Right lobe of liver (tissue), 6 donors: ENCODE measurements around the gene STOX1. TPM values are rescaled to one million over a fixed set of nuclear protein-coding genes. Genes with fewer than 3 reads are reported as not detected.

Experiments
- ATAC-seq, 4 donors: fragments of 200-7000 bp; cut with Tn5 transposase; one replicate each; pipeline ENCODE4 v1.9.1; 2020; ENCODE audit warnings: mild to moderate bottlenecking in 4 of 4, moderate library complexity in 4 of 4
- DNase-seq, 3 donors: peaks; one replicate each; pipeline ENCODE4 v3.0.0-alpha.2; 2020
- H3K27ac ChIP-seq, 3 donors: fragments of 200-600 bp; one replicate each; pipeline ENCODE4 v1.8.0; 2022
- H3K27me3 ChIP-seq, 2 donors: fragments of 200-600 bp; one replicate each; pipeline ENCODE4 v1.8.0; 2022
- H3K36me3 ChIP-seq, 4 donors: fragments of 200-600 bp; sonication (generic) in 1 of 4; one replicate each; pipeline versions ENCODE4 v1.5.1 to v1.8.0; 2017 to 2022; ENCODE audit warnings: control low read depth in 1 of 4
- H3K4me1 ChIP-seq, 4 donors: fragments of 200-600 bp; sonication (generic) in 1 of 4; one replicate each; pipeline versions ENCODE4 v1.5.1 to v1.8.0; 2017 to 2022; ENCODE audit warnings: control low read depth in 1 of 4
- H3K4me3 ChIP-seq, 3 donors: fragments of 200-600 bp; one replicate each; pipeline ENCODE4 v1.8.0; 2022
- H3K9me3 ChIP-seq, 4 donors: fragments of 200-600 bp; sonication (generic) in 1 of 4; one replicate each; pipeline versions ENCODE4 v1.5.1 to v1.8.0; 2017 to 2022; ENCODE audit warnings: control low read depth in 1 of 4
- CTCF ChIP-seq, 4 donors: fragments of 200-600 bp in 3 of 4; fragments of 450-650 bp in 1 of 4; IDR thresholded peaks; one replicate each; pipeline versions ENCODE4 v1.5.1 to v1.8.0; 2016 to 2022; ENCODE audit warnings: antibody characterized with exemption in 4 of 4, mild to moderate bottlenecking in 2 of 4
- POLR2A ChIP-seq: fragments of 450-650 bp; IDR thresholded peaks from one replicate; pipeline ENCODE4 v1.6.1; 2017; ENCODE audit warnings: antibody characterized with exemption, mild to moderate bottlenecking
- WGBS: methylation state at CpG from one replicate; pipeline ENCODE4 v1.1.6; 2018; ENCODE audit warnings: low coverage, low lambda C conversion rate; ENCODE audit not compliant: insufficient coverage; ENCODE audit errors: missing lambda C conversion rate; 5-methylcytosine and 5-hydroxymethylcytosine counted together
- intact Hi-C, 2 donors: fragments of 100-400 bp; cut with DNase I; formaldehyde crosslinking; loops; one replicate each; pipeline versions ENCODE4 v1.11.2 to v1.14.1; 2022
- long read RNA-seq: library from polyadenylated mRNA; unstranded; transcript quantifications from one replicate; pipeline ENCODE4 v2.0.0, GENCODE V29; 2019
- total RNA-seq, 6 experiments: library from RNA; depleted of rRNA in 2 of 6; stranded (reverse); fragments of >200 nt in 2 of 6; fragmentation: NEBNext Ultra II Directional in 3 of 6; extraction: Animal tissue kit (Norgen Biotek cat#: 25700) in 3 of 6; gene quantifications; one replicate each; pipeline versions ENCODE4 v1.1.0 to v1.2.4, GENCODE V29; 2016 to 2023
- donor health status: DM: no; HTN: yes; CAD: no.
- donor health status: DM: no; HTN: no; CAD: no.
- donor health status: DM: no; HTN: no; CAD: no.
- donor health status: DM: no; HTN: yes; CAD: no.
- donor health status: DM: no; HTN: yes; CAD: no.

Gene STOX1
- total RNA-seq = under 1 TPM in 5 of 6 experiments, not detected in 1; 0.12 to 0.81 (median 0.20) TPM
- long read RNA-seq = 0 reads

GRCh38 chr10:68826764-68827591 lies at the start of gene STOX1:
Gene STOX1 (plus strand): TSS chr10:68827531. CDS start chr10:68827624, 93 bp downstream.
- H3K27ac ChIP-seq = no peak within 1 kb of the TSS
- TF ChIP-seq POLR2A = no peak
- no peaks in the 10 kb centered on the region for H3K36me3 ChIP-seq
- intact Hi-C loops = no loop called here
- no peaks in the 10 kb centered on the region for H3K27me3 ChIP-seq
- H3K9me3 ChIP-seq = no peaks in the 10 kb centered on the region
- peak within 1 kb of the TSS; percentile 49 to 63 (median 54) for H3K4me3 ChIP-seq
- 14% methylated on average over 9 of the region's 63 CpGs for WGBS
- H3K4me1 ChIP-seq = peaks cover 0 to 3% (median 0%) of the 10 kb centered on the region in 4 donors
- DNase-seq (peak; percentile 58 to 64 (median 61)), ATAC-seq (peak; percentile 90 to 94 (median 93))

DNA sequence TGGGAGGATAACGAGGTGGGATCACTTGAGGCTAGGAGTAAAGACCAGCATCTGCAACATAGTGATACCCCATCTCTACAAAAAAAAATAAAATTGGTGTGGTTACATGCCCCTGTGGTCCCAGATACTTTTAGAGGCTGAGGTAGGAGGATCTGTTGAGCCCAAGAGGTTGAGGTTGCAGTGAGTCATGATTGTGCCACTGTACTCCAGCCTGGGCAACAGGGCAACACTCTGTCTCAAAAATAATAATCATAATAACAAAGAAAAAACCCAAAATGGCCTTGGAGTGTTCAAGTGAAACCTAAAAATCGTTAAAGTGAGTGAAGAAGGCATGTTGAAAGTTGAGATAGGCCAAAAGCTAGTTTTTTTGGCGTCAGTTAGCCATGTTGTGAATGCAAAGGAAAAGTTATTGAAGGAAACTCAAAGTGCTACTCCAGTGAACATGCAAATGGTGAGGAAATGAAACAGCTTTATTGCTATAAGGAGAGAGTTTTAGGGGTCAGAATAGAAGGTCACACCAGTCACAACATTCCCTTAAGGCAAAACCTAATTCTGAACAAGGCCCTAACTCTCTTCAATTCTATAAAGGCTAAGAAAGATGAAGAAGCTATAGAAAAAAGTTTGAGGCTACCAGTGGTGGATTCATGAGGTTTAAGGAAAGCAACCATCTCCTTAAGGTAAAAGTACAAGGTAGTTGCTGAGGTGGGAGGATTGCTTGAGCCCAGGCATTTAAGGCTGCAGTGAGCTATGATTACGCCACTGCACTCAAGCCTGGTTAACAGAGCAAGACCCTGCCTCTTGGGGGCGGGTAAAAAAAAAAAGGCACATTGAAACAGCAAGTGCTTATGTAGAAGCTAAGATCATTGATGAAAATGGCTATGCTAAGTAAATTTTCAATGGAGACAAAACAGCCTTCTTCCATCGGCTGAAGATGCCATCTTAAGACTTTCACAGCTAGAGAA lies 45.4 kb upstream of the STOX1 start:
- no peak overlapping the region for H3K4me3 ChIP-seq
- H3K9me3 ChIP-seq = no peaks in the 10 kb centered on the region
- no peak for TF ChIP-seq CTCF (IDR thresholded peaks at IDR 0.05)
- no peak for TF ChIP-seq POLR2A
- WGBS = 91% methylated on average over 6 of the region's 6 CpGs
- intact Hi-C loops = no loop called here
- peaks cover 9 to 51% (median 19%) of the 10 kb centered on the region in 4 donors for H3K36me3 ChIP-seq
- H3K4me1 ChIP-seq = no peaks in the 10 kb centered on the region
- DNase-seq = no peak
- no peak for ATAC-seq
- H3K27ac ChIP-seq = no peak overlapping the region
- no peaks in the 10 kb centered on the region for H3K27me3 ChIP-seq

GRCh38 chr10:68784476-68784875 lies 42.9 kb upstream of the STOX1 start:
- intact Hi-C loops = no loop called here
- WGBS = 93% methylated on average over 4 of the region's 7 CpGs
- no peak for DNase-seq

DNA sequence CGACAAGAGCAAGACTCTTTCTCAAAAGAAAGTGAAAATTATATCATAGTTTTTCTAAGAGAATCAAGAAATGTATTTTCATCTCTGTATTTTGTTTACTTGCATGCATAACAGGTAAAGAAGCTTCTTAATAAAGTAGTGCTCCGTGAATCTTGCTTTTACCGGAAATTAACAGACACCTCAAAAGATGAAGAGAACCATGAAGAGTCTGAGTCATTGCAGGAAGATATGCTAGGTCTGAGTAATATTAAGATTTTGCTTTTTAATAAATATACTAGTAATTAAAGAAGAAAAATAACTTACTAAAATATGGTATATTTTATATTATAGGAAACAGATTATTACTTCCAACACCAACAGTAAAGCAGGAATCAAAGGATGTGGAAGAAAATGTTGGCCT lies 39.5 kb upstream of the STOX1 start:
- Histone ChIP-seq H3K4me1 (no peaks in the 10 kb centered on the region), H3K4me3 (no peak overlapping the region), H3K27me3 (no peaks in the 10 kb centered on the region), H3K36me3 (peaks cover 9 to 66% (median 36%) of the 10 kb centered on the region in 4 donors), H3K27ac (no peak overlapping the region), H3K9me3 (no peaks in the 10 kb centered on the region)
- no peak for DNase-seq
- TF ChIP-seq CTCF (IDR thresholded peaks at IDR 0.05) = no peak
- ATAC-seq = no peak
- WGBS = 64% methylated on average over 3 of the region's 3 CpGs
- intact Hi-C loops = no loop called here

More at GRCh38 chr10:68784476-68784875, 42.9 kb upstream of the STOX1 start:
- H3K4me1 ChIP-seq = no peaks in the 10 kb centered on the region
- no peak for TF ChIP-seq CTCF (IDR thresholded peaks at IDR 0.05)
- no peak for TF ChIP-seq POLR2A
- H3K4me3 ChIP-seq = no peak overlapping the region
- H3K27ac ChIP-seq = no peak overlapping the region
- H3K9me3 ChIP-seq = no peaks in the 10 kb centered on the region
- no peaks in the 10 kb centered on the region for H3K27me3 ChIP-seq
- no peak for ATAC-seq
- peaks cover 9 to 57% (median 25%) of the 10 kb centered on the region in 4 donors for H3K36me3 ChIP-seq
